HG02759 (cell line): ENCODE data around the gene ITIH6.
"Not testable (repeated sequence)": the region's sequence is repeated elsewhere in the genome, so short reads cannot be mapped to it uniquely, and the experiment has no call there.

Experiments used
- ATAC-seq: cut with Tn5 transposase; IDR thresholded peaks from one replicate; pipeline ENCODE4 v1.9.1; 2021; ENCODE audit warnings: mild to moderate bottlenecking, moderate library complexity; ENCODE audit not compliant: unreplicated experiment

The ITIH6 gene

GRCh38 chrX:54798137-54798536 is at the start of gene ITIH6:
ITIH6 (minus strand) TSS chrX:54798255; CDS start chrX:54798210, 45 bp downstream.
- ATAC-seq = no peak

- not testable (repeated sequence) for ATAC-seq
These were observed 49.6 kb upstream of the ITIH6 start for GRCh38 chrX:54847700-54848099.

GRCh38 chrX:54843050-54843449 is 45.0 kb upstream of the ITIH6 start:
- ATAC-seq = no peak

GRCh38 chrX:54842607-54843006 is 44.6 kb upstream of the ITIH6 start:
- no peak for ATAC-seq

GRCh38 chrX:54841184-54841874 is 43.3 kb upstream of the ITIH6 start:
- ATAC-seq = not testable (repeated sequence)

- ATAC-seq = no peak
These were observed 40.5 kb upstream of the ITIH6 start for GRCh38 chrX:54838583-54838982.

- ATAC-seq = no peak
These were observed 28.5 kb upstream of the ITIH6 start for GRCh38 chrX:54826598-54826997.

- no peak for ATAC-seq
These were observed 27.8 kb upstream of the ITIH6 start for GRCh38 chrX:54825716-54826438.

- ATAC-seq = no peak
These were observed 26.7 kb upstream of the ITIH6 start for GRCh38 chrX:54824722-54825121.

GRCh38 chrX:54824195-54824594 is 26.1 kb upstream of the ITIH6 start:
- no peak for ATAC-seq

GRCh38 chrX:54821310-54821709 is 23.3 kb upstream of the ITIH6 start:
- no peak for ATAC-seq

GRCh38 chrX:54820737-54821136 is 22.7 kb upstream of the ITIH6 start:
- no peak for ATAC-seq

- ATAC-seq = no peak
These were observed 21.1 kb upstream of the ITIH6 start for GRCh38 chrX:54819201-54819600.

- ATAC-seq = no peak
These were observed 20.2 kb upstream of the ITIH6 start for GRCh38 chrX:54818221-54818620.

- no peak for ATAC-seq
These were observed 19.3 kb upstream of the ITIH6 start for GRCh38 chrX:54817220-54817820.

GRCh38 chrX:54812306-54812705 is 14.3 kb upstream of the ITIH6 start:
- ATAC-seq = no peak

- no peak for ATAC-seq
These were observed 13.3 kb upstream of the ITIH6 start for GRCh38 chrX:54811301-54811885.

- no peak for ATAC-seq
These were observed 12.5 kb upstream of the ITIH6 start for GRCh38 chrX:54810532-54810931.

GRCh38 chrX:54808605-54809483 is 10.8 kb upstream of the ITIH6 start:
- peak; percentile 87 for ATAC-seq

- ATAC-seq = peak; percentile 31
These were observed 10.1 kb upstream of the ITIH6 start for GRCh38 chrX:54808109-54808604.
